Transverse colon (tissue), 4 donors: ENCODE data around the gene MACF1.

Experiments
- CTCF ChIP-seq, 5 experiments: fragments of 200-600 bp in 3 of 5; fragments of 450-650 bp in 2 of 5; sonication (generic) in 3 of 5; IDR thresholded peaks; 1 replicate in 2 of 5; 2 replicates in 3 of 5; pipeline ENCODE4 v1.5.1; 2016 to 2017; ENCODE audit warnings: antibody characterized with exemption in 5 of 5, inconsistent platforms in 3 of 5, mild to moderate bottlenecking in 2 of 5, moderate library complexity in 1 of 5
- POLR2A ChIP-seq: fragments of 450-650 bp; IDR thresholded peaks from one replicate; pipeline ENCODE4 v1.6.1; 2016; ENCODE audit warnings: antibody characterized with exemption, mild to moderate bottlenecking, moderate library complexity
- POLR2AphosphoS5 ChIP-seq, 3 donors: sonication (generic); formaldehyde crosslinking; IDR thresholded peaks; one replicate each; pipeline ENCODE4 v1.6.1; 2016; ENCODE audit warnings: antibody characterized with exemption in 3 of 3

GRCh38 chr1:39352881-39353280, 148.4 kb downstream of the MACF1 start:
- TF ChIP-seq CTCF (IDR thresholded peaks at IDR 0.05): no peak
- TF ChIP-seq POLR2A: no peak
- no peak for TF ChIP-seq POLR2AphosphoS5 (IDR thresholded peaks at IDR 0.05)
